Smooth muscle cell (in vitro differentiated cells): ENCODE results near the gene COL5A1. TPM values are rescaled to one million over a fixed set of nuclear protein-coding genes. Genes with fewer than 3 reads are reported as not detected.

Experiments used
- DNase-seq: peaks from one replicate; lab custom pipeline; 2025; ENCODE audit not compliant: unreplicated experiment; lab: John Stamatoyannopoulos, UW
- H2AFZ ChIP-seq: fragments of 200-600 bp; sonication (generic); 2 replicates; pipeline ENCODE4 v1.6.0; 2016; ENCODE audit warnings: antibody characterized with exemption, low read depth, mild to moderate bottlenecking
- H3F3A ChIP-seq: fragments of 200-600 bp; sonication (generic); 2 replicates; pipeline ENCODE4 v1.6.0; 2017; ENCODE audit warnings: antibody characterized with exemption, low read depth
- H3K27ac ChIP-seq: fragments of 200-600 bp; sonication (generic); 2 replicates; pipeline ENCODE4 v1.5.1; 2016; ENCODE audit warnings: low read depth, mild to moderate bottlenecking
- H3K27me3 ChIP-seq: fragments of 200-600 bp; sonication (generic); 2 replicates; pipeline ENCODE4 v1.6.1; 2016; ENCODE audit warnings: low read depth, mild to moderate bottlenecking
- H3K36me3 ChIP-seq: fragments of 200-600 bp; sonication (generic); 2 replicates; pipeline ENCODE4 v1.5.1; 2016; ENCODE audit warnings: low read depth
- H3K4me1 ChIP-seq: fragments of 200-600 bp; sonication (generic); 2 replicates; pipeline ENCODE4 v1.5.1; 2016; ENCODE audit warnings: low read depth
- H3K4me2 ChIP-seq: fragments of 200-600 bp; sonication (generic); 2 replicates; pipeline ENCODE4 v1.6.0; 2016; ENCODE audit warnings: mild to moderate bottlenecking
- H3K4me3 ChIP-seq: fragments of 200-600 bp; sonication (generic); 2 replicates; pipeline ENCODE4 v1.5.1; 2016; ENCODE audit warnings: mild to moderate bottlenecking
- H3K79me2 ChIP-seq: fragments of 200-600 bp; sonication (generic); 2 replicates; pipeline ENCODE4 v1.6.0; 2016; ENCODE audit warnings: low read depth, mild to moderate bottlenecking
- H3K9ac ChIP-seq: fragments of 200-600 bp; sonication (generic); 2 replicates; pipeline ENCODE4 v1.6.0; 2016; ENCODE audit warnings: low read depth
- H3K9me3 ChIP-seq: fragments of 200-600 bp; sonication (generic); replicated peaks from 2 replicates; pipeline ENCODE4 v1.5.1; 2016; ENCODE audit warnings: low read depth
- H4K20me1 ChIP-seq: fragments of 200-600 bp; sonication (generic); 2 replicates; pipeline ENCODE4 v1.6.0; 2016; ENCODE audit warnings: low read depth
- WGBS: methylation state at CpG from one replicate; pipeline ENCODE4 v1.1.7; 2016; ENCODE audit warnings: low lambda C conversion rate; 5-methylcytosine and 5-hydroxymethylcytosine counted together
- polyA plus RNA-seq: library from polyadenylated mRNA; unstranded; fragments of >200 nt; fragmentation: Nextera tagmentation; extraction: Ambion mirVana; gene quantifications from 2 replicates; pipeline ENCODE4 v1.2.1, GENCODE V29; 2016
- total RNA-seq: library from RNA; depleted of rRNA; stranded (reverse); fragments of >200 nt; gene quantifications from 2 replicates; pipeline ENCODE4 v1.2.3, GENCODE V29; 2014
- TF ChIP-seq, protein P1 (sequence below): fragments of 200-600 bp; sonication (generic); IDR thresholded peaks from 2 replicates; pipeline ENCODE4 v1.5.1; 2017; ENCODE audit warnings: borderline replicate concordance, mild to moderate bottlenecking, antibody characterized with exemption; ENCODE audit not compliant: insufficient read depth, poor library complexity, severe bottlenecking

COL5A1 gene
- total and polyA plus RNA-seq, 2 experiments from 2014 or later: 1,084 to 1,443 TPM

GRCh38 chr9:134600371-134600770 lies 41.2 kb upstream of the COL5A1 start:
- H4K20me1 ChIP-seq: no peaks in the 10 kb centered on the region

GRCh38 chr9:134600836-134601638 lies 40.6 kb upstream of the COL5A1 start:
- WGBS: 91% methylated on average over 10 of the region's 10 CpGs
- H4K20me1 ChIP-seq: no peaks in the 10 kb centered on the region
- H3K4me2 ChIP-seq: peak overlapping the region; percentile 72
- no peaks in the 10 kb centered on the region for H3K9me3 ChIP-seq
- H2AFZ ChIP-seq: no peak overlapping the region
- peak overlapping the region; percentile 100 for H3K27ac ChIP-seq
- peaks cover 29% of the 10 kb centered on the region for H3K79me2 ChIP-seq
- peaks cover 12% of the 10 kb centered on the region for H3K4me1 ChIP-seq
- no peaks in the 10 kb centered on the region for H3K27me3 ChIP-seq
- no peak for DNase-seq
- TF ChIP-seq, protein P1, sequence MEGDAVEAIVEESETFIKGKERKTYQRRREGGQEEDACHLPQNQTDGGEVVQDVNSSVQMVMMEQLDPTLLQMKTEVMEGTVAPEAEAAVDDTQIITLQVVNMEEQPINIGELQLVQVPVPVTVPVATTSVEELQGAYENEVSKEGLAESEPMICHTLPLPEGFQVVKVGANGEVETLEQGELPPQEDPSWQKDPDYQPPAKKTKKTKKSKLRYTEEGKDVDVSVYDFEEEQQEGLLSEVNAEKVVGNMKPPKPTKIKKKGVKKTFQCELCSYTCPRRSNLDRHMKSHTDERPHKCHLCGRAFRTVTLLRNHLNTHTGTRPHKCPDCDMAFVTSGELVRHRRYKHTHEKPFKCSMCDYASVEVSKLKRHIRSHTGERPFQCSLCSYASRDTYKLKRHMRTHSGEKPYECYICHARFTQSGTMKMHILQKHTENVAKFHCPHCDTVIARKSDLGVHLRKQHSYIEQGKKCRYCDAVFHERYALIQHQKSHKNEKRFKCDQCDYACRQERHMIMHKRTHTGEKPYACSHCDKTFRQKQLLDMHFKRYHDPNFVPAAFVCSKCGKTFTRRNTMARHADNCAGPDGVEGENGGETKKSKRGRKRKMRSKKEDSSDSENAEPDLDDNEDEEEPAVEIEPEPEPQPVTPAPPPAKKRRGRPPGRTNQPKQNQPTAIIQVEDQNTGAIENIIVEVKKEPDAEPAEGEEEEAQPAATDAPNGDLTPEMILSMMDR: no peak
- no peaks in the 10 kb centered on the region for H3K36me3 ChIP-seq
- H3K9ac ChIP-seq: peak overlapping the region; percentile 95
- peaks cover 53% of the 10 kb centered on the region for H3F3A ChIP-seq
- no peak overlapping the region for H3K4me3 ChIP-seq

More at GRCh38 chr9:134600371-134600770, 41.2 kb upstream of the COL5A1 start:
- no peaks in the 10 kb centered on the region for H3K9me3 ChIP-seq
- peaks cover 12% of the 10 kb centered on the region for H3K4me1 ChIP-seq
- H3K27ac ChIP-seq: peak overlapping the region; percentile 100
- peak overlapping the region; percentile 95 for H3K9ac ChIP-seq
- H3K36me3 ChIP-seq: no peaks in the 10 kb centered on the region
- 70% methylated on average over 6 of the region's 6 CpGs for WGBS
- H3K79me2 ChIP-seq: peaks cover 32% of the 10 kb centered on the region
- no peak for DNase-seq
- peaks cover 53% of the 10 kb centered on the region for H3F3A ChIP-seq
- TF ChIP-seq, protein P1: no peak
- H2AFZ ChIP-seq: no peak overlapping the region
- H3K4me2 ChIP-seq: peak overlapping the region; percentile 72
- no peaks in the 10 kb centered on the region for H3K27me3 ChIP-seq
- H3K4me3 ChIP-seq: no peak overlapping the region

- H3K4me1 ChIP-seq: peaks cover 12% of the 10 kb centered on the region
- H3K27ac ChIP-seq: peak overlapping the region; percentile 100
- WGBS: 67% methylated on average over 7 of the region's 7 CpGs
- no peak overlapping the region for H3K4me3 ChIP-seq
- peaks cover 26% of the 10 kb centered on the region for H3K79me2 ChIP-seq
- H3K36me3 ChIP-seq: no peaks in the 10 kb centered on the region
- no peaks in the 10 kb centered on the region for H3K27me3 ChIP-seq
- H3F3A ChIP-seq: peaks cover 47% of the 10 kb centered on the region
- peak overlapping the region; percentile 62 for H3K9ac ChIP-seq
- no peak for DNase-seq
- H4K20me1 ChIP-seq: no peaks in the 10 kb centered on the region
- TF ChIP-seq, protein P1: no peak
- H3K4me2 ChIP-seq: peak overlapping the region; percentile 29
- H2AFZ ChIP-seq: no peak overlapping the region
- no peaks in the 10 kb centered on the region for H3K9me3 ChIP-seq
These were observed 39.8 kb upstream of the COL5A1 start for GRCh38 chr9:134601764-134602163.
